ENCODE data around the gene GAB2.
"Not testable (repeated sequence)": the region's sequence is repeated elsewhere in the genome, so short reads cannot be mapped to it uniquely, and the experiment has no call there.

GAB2 gene

DNA sequence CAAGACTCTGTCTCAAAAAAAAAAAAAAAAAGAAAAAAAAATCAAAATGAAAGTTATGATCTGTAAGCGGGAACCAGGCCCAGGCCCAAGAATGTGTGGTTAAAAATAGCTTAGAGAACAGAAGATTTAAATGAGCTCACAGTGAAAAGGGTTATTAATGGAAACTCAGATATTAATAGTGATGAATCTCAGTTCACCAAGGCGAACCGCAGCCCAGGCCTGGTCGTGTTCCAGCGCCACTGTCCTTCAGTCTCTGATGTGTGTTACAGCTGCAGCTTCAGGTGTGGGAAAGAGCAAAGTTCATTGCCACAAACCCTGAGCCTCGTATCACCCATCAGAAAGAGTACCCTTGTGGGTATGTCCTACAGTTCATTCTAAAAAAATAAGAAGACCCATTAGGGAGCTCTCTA is 107.1 kb downstream of the GAB2 start:
- no peak for DNase-seq

DNA sequence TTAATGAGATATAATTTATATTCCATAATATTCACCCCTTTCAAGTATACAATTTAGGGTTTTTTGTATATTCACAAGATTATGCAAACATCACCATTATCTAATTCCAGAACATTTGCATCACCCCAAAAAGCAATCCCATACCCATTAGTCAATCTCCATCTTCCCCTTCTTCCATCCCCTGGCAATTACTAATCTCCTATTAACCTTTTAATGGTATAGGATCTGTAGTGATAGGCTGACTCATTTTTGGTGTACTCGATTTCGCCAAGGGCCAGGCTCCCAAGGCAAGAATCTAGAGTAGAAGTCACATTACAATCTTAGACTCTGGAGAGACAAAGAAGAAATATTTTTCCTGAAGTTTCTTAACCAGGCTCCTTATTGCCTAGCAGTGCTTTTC is 113.4 kb downstream of the GAB2 start:
- no peak for DNase-seq

DNA sequence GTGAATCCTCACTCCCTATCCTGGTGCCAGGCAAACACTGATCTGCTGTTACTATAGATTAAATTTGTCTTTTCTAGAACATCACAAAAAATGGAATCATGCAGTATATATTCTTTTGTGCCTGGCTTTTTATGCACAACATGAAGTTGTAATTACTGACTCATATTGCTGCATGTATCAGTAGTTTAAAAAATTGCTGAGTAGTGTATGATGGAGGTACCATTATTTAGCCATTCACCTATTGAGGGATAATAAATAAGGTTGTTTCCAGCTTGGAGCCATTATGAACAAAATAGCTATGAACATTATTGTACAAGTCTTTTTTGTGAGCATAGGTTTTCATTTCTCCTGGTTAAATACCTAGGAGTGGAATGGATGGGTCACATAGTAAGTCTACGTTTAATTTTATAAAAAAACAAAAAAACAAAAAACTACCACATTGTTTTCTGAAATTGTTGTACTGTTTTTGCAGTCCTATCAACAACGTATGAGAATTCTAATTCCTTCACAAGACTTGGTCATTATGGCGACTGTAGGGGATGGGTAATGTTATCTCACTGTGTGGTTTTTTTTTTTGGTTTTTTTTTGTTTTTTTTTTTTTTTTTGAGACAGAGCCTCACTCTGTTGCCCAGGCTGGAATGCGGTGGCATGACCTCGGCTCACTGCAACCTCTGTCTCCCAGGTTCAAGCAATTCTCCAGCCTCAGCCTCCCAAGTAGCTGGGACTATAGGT is 117.3 kb downstream of the GAB2 start:
- no peak for DNase-seq

DNA sequence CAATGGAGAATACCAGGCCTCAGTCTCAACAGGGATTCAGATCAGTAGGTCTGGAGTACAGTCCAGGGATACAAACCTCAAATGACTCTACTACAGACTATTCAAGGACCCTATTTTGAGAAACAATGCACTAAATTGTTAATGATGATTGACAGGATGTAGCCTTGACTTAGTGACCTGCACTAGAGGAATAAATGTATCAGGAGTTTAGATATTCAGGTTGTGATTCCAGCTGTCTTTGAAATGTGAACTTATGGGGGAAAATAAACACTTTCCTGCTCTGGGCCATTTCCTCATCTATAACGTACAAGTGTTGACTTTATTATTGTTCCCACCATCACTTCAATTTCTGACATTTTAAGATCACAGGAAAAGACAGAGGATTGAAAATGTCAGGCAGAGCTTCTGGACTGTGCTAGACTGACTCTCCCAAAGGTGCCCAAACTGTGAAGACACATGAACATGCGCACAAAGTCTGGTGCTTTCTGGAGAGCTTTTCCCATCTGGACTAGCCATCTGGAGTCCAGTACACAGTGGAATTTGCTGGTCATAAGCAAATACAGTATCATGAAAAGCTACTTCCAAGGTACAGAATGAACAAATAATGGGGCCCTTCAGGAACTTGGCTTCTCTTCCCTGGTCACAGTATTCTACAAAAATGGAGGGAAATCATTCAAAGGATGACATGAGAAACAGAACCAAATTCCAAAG is 118.5 kb downstream of the GAB2 start:
- no peak for DNase-seq

DNA sequence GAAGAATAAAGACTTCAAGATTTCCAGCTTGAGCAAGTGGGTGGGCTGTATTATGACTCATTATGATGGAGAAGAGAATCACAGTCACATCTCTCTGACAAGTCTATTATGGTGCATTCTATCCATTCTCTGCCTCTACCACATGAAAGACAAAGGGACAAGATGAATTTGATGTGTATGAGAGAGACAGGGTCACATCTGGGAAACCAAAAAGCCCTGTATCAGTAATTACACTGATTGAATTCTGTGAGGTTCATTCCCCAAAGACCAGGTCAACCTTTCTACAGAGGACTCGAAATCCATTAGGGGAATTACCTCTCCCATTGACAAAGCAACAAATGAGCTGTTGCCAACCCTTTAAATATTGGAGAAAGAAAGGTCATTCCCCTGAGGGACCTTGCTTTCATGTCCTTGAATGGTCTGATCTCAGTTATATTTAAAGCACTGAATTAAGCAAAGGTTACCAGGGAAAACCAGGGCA is 119.3 kb downstream of the GAB2 start:
- DNase-seq, result no peak

DNA sequence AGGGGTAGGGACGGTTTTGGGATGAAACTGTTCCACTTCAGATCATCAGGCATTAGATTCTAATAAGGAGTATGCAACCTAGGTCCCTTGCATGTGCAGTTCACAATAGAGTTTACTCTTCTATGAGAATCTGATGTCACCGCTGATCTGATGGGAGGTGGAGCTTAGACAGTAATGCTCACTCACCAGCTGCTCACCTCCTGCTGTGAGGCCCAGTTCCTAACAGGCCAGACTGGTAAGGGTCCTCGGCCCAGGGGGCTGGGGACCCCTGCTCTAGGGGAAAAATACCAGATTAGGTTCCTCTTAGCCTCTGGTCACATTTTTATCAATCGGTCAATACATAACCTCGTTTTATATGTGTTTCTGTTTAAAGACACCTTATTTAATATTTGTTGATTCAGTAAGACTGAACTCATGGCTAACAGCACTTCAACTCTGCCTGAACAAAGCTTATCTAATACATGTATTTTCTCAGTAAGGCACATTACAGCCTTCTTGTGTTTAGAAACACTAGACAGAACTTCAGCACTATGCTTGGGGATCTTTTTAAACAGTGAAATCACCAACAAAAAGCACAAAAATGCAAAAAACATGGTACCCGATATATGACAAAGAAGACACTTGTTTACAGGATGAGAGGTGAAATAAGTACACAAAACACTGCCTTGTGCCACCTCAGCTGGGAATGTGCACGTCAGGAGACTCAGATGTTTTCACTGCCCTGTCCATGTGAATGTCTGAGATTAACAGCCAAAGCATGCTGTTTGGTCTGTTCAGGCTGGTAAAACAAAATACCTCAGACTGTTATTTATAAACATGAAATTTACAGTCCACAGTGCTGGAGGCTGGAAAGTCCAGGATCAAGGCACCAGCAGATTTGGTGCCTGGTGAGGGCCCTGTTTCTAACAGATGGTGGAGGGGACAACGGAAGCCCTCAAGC is 121.4 kb downstream of the GAB2 start:
- no peak for DNase-seq

DNA sequence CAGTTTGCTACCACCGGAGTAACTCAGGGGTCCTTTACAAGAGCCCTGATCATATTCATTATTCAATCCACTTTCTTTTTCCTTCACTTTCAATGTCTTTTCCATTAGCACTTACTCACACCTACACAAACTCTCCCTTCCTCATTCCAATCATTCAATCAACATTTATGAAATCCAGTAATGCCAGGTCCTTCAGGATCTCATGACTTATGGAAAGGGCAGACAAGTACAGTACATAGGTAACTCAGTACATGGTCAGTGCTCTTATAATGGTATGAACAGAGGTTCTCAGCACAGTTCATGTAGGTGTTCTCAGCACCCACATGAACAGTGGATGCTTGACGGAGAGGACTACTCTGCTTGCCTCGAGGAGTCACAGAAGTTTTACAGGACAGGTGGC is 122.3 kb downstream of the GAB2 start:
- DNase-seq, result no peak

DNA sequence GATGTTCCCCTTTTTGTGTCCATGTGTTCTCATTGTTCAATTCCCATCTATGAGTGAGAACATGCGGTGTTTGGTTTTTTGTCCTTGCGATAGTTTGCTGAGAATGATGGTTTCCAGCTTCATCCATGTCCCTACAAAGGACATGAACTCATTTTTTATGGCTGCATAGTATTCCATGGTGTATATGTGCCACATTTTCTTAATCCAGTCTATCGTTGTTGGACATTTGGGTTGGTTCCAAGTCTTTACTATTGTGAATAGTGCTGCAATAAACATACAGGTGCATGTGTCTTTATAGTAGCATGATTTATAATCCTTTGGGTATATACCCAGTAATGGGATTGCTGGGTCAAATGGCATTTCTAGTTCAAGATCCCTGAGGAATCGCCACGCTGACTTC is 123.5 kb downstream of the GAB2 start:
- not testable (repeated sequence) for DNase-seq

DNA sequence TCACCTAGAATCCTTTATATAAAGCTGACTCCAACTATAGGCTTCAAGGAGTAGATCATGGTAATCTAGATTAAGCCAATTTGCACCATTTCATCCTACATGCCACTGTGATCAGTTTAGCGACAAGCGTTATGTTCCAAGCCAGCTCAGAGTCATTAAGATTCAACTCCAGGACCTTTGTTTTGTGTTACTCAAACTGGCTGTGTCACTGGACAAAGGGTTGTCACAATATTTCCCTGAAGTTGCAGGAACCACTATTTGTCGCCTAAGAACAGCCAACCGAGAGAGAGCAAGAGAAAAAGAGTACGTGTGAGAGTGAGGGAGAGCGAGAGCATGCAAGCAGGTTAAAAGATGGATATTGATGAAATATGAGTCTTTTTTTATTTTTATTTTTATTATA is 124.1 kb downstream of the GAB2 start:
- no peak for DNase-seq

DNA sequence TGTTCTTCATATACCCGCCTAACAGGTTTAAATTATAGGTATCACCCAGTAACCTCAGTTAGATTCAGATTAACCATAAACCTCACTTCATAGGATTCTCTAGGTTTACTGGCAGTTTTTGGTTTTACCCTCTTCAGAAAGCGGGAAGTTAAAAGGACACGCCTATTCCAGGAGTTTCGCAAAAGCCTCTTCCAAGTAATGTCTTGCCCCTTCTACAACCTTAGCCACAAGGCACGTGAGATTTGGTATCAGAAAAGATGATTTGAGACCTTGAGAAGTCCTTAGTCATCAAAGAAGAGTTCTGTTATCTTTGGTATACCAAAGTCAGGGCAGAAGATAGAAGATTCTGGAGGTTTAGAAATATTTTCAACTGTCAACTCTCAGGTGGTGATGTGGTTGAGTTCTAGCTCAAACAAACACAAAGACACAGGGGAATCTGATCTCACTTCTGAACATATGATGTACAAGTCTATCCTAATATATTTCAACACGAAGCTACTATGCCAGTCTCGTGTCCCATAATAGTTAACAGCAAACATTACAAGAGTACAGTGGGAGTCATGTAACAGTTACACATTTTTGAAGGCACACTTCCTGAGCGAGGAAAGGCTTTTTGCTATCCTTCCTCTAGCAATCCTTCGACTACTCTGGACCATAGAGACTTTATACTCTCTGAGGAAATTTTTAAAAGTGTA is 125.4 kb downstream of the GAB2 start:
- no peak for DNase-seq

DNA sequence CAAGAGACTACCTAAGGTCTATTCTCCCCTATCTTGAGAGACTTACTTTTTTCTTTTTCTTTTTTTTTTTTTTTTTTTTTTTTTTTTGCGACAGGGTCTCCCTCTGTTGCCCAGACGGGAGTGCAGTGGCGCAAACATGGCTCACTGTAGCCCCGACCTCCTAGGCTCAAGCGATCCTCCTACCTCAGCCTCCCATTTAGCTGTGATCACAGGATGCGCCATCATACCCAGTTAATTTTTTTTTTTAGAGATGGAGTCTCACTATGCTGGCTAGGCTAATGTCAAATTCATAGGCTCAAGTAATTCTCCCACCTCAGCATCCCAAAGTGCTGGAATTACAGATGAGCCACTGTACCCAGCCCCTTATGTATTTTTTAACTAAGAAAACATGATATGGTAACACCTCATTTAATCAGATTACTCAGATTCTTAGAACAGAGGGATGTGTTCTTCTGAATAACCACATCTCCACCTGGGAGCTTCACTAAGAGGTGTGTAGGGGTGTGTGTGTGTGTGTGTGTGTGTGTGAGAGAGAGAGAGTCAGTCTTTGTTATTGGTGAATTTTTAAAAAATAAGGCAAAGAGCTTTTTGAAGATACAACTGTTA is 126.0 kb downstream of the GAB2 start:
- no peak for DNase-seq

DNA sequence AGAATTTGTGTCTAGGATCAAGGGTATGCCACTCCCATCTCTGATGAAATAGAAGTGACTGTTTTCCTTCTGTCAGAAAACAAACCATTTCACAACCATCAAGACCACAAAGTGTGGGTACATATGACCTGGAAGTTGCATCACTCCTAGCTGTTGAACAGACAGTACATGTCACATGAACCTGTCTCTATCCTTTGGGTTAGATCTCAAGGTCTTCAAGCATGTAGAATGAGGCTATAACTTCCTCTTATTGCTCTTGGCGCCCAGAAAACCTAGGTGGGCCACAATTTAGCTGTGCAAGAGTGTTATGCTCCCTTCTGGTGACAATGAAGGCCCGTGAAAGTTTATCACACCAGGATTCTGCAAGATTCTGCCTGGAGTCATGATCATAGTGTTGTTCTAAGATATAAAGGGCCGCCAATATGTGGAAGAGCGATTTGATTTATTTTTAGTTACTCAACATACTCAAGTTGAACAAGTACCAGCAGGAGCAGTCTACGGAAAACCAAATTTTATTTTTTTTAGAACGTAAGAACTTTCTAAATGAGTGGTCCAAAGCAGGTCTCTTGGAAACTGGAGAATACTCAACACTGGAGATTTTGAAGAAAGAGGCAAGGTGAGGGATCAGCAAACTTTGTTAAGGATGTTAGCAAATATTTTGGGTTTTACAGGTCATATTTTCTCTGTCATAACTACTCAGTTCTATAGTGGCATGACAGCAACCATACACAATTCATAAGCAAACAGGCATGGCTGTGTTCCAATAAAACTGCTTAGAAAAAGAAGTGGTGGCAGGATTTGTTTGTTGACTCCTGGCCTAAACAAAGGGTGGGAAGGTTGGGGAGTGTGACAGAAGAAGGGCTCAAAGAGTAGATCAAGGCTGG is 127.1 kb downstream of the GAB2 start:
- no peak for DNase-seq

DNA sequence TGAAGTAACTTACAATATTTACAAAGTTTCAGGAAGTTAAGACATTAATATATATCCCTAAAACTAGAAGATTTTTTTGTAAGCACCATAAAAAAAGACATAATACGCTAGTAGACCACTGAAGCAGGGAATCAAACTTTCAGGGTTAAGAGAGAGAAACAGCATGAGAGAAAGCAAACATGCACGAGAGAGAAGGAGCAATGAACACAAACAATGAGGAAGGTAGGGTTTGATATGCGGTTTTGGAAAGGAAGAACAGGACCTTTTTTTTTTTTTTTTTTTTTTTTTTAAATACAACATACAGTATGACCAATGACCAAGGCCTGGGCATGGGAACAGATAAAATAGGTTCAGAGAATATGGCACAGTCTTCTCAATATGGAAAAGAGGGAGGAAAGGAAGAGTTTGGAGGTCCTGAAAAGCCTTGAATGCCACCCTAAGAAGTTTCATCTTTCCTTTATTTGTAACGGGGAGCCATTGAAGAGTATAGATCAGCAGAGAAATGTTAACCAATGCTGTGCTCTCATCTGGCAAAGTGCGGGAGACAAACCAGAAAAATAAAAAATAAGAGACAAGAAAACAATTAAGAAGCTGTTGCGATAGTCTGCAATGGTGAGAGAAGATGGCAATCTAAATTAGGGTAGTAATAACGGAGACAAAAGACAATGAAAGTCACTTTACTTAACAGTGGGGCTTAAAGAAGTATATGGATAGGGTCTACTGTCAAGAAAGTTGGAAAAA is 127.9 kb downstream of the GAB2 start:
- no peak for DNase-seq

DNA sequence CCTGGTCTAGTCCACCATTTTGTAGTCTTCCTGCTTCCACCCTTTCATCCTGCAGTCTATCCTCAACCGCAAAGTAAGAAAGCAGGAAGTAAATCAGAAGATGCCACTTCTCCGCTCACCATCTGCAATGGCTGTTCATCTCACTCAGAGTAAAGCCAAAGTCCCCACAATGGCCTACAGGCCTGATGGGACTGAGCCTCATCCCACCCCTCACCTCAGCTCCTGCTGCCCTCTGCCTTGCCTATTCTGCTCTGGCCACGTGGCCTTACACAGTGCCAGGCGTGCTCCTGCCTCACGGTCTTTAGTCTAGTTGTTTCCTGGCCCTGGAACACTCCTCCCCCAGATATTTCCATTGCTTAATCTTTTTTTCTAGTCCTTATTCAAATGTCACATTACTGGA is 133.4 kb downstream of the GAB2 start:
- no peak for DNase-seq

DNA sequence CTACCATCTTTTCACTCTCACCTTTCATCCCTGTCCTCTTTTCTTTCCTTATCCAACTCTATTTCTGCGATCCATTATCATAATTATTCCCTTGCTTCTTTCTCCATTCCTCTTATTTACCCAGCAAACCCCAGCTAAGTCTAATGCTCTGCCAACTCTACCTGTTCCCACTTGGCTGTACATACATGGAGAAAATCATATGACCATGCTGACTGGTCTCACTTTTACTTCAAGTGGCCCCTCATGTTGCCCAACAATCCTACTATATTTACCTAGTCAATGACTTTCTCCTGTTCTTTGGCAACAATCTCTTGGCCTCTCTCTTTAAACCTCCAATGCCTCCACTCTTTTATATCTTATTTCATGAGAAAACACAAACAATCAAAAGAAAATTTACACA is 134.8 kb downstream of the GAB2 start:
- no peak for DNase-seq

DNA sequence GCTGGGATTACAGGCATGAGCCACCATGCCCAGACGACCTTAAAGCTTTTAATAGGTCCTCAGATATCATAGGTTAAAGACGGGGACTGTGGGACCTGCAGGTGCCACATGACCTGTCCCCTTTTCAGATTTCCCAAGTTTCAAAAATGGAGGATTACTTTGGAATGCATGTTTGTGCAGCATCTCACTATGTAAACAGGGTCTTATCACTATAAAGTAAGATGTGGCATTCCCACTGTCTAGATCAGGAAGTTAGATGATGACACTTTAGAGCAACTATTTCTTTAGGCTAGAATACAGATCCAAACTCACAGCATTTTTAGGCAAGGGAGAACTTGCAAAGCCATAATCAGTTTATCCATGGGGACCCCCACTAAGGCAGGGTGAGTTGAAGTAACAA is 136.1 kb downstream of the GAB2 start:
- no peak for DNase-seq

DNA sequence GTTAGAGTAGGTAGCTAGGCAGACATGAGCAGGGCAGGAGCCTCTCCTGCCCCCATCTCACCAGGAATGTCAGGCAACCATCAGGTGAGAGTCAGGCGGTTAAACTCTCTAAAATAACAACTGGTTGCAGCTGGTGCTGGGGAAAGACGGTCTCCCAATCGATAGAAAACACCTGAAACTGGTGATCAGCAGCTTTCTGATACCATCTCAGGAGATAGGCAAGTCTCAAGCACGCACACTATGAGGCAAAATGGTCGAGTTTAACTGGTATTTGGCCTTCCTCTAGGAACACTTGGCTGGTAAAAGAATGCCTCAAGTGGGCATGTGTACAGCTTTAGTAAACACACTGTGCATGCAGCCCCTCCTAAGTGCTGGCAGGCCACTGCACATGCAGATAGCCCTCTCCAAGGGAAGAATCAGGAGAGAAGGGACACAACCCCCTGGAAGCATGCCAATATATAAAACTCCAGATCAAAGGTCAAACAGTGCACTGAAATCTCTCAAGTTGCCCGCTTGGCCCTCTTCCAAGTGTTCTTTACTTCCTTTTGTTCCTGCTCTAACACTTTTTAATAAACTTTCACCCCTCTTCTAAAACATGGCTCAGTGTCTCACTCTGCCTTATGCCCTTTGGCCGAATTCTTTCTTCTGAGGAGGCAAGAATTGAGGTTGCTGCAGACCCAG is 140.2 kb downstream of the GAB2 start:
- DNase-seq, result peak; percentile 33

DNA sequence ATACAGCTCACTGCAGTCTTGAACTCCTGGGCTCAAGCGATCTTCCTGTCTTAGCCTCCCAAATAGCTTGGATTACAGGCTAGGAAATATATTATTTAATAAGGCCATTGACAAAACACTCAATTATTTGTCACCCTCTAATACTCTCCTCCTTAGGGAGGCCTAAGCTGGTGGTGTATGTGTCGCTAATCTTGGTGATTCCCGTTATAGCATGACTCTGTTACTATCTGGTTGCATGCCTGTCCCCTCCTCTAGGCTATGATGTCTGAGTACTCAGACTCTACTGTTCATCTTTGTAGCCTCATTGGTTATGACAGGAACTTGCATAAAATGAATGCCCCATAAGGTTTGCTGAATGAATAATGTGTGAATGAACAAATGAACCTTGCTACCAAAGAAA is 141.3 kb downstream of the GAB2 start:
- DNase-seq, result no peak

DNA sequence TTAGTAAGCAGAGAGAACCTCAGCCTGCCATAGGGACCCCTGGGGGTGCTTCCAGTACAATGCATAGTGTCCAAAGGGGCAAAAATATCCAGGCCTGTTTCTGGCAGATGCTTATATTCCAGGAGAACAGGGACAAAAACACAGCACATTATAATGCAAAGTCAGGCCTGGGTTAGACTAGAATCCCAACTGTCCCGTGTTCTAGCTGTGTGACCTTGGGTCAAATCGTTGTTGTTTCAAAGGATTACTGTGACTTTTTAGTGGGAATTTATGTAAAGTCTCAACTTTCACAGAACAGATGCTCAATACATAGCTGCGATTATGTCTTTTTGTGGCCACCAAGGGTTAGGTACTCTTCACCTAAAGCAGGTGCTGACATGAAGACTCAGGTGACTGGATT is 142.9 kb downstream of the GAB2 start:
- no peak for DNase-seq

All from NCI-H510A (cell line).